OCI-LY1 (cell line): Measurements from ENCODE around the gene DYNLT2.

Source experiments
- H2AFZ ChIP-seq: fragments of 200-600 bp; sonication (generic), shearing (Covaris generic); 2 replicates; pipeline ENCODE4 v1.6.0; 2014; ENCODE audit warnings: antibody characterized with exemption, mild to moderate bottlenecking, low read length
- H3F3A ChIP-seq: fragments of 200-600 bp; sonication (generic), shearing (Covaris generic); 2 replicates; pipeline ENCODE4 v1.6.0; 2014; ENCODE audit warnings: mild to moderate bottlenecking, antibody characterized with exemption, low read length, moderate library complexity; ENCODE audit not compliant: insufficient read depth
- H3K27ac ChIP-seq: fragments of 200-600 bp; sonication (generic); 2 replicates; pipeline ENCODE4 v1.5.1; 2014; ENCODE audit warnings: low read length, mixed run types, mild to moderate bottlenecking, low read depth; ENCODE audit not compliant: poor library complexity, severe bottlenecking
- H3K27me3 ChIP-seq: fragments of 200-600 bp; sonication (generic); 2 replicates; pipeline ENCODE4 v1.6.0; 2014; ENCODE audit warnings: antibody characterized with exemption, mild to moderate bottlenecking, low read length, moderate library complexity; ENCODE audit not compliant: insufficient read depth
- H3K36me3 ChIP-seq: fragments of 200-600 bp; sonication (generic); 2 replicates; pipeline ENCODE4 v1.6.1; 2014; ENCODE audit warnings: mild to moderate bottlenecking, antibody characterized with exemption, low read length, moderate library complexity, mixed read lengths; ENCODE audit not compliant: insufficient read depth
- H3K4me1 ChIP-seq: fragments of 200-600 bp; sonication (generic); 2 replicates; pipeline ENCODE4 v1.5.1; 2014; ENCODE audit warnings: mild to moderate bottlenecking, low read length, moderate library complexity; ENCODE audit not compliant: insufficient read depth, severe bottlenecking
- H3K4me2 ChIP-seq: fragments of 200-600 bp; sonication (generic), shearing (Covaris generic); 2 replicates; pipeline ENCODE4 v1.6.1; 2014; ENCODE audit warnings: low read length
- H3K4me3 ChIP-seq: fragments of 200-600 bp; sonication (generic); 2 replicates; pipeline ENCODE4 v1.5.1; 2014; ENCODE audit warnings: low read length, low read depth, mild to moderate bottlenecking, mixed read lengths; ENCODE audit not compliant: poor library complexity, severe bottlenecking
- H3K79me2 ChIP-seq: fragments of 200-600 bp; shearing (Covaris generic); 2 replicates; pipeline ENCODE4 v1.6.1; 2016; ENCODE audit warnings: mixed run types, low read length, mixed read lengths; ENCODE audit not compliant: insufficient read depth
- H3K9ac ChIP-seq: fragments of 200-600 bp; sonication (generic), shearing (Covaris generic); 2 replicates; pipeline ENCODE4 v1.6.1; 2014; ENCODE audit warnings: mild to moderate bottlenecking, low read length, mixed read lengths
- H3K9me2 ChIP-seq: fragments of 200-600 bp; sonication (generic), shearing (Covaris generic); 2 replicates; pipeline ENCODE4 v1.6.1; 2014; ENCODE audit warnings: low read depth, mild to moderate bottlenecking, low read length, mixed read lengths
- H3K9me3 ChIP-seq: fragments of 200-600 bp; shearing (Covaris generic); 2 replicates; pipeline ENCODE4 v1.6.1; 2014; ENCODE audit warnings: low read length, mixed read lengths
- H4K20me1 ChIP-seq: fragments of 200-600 bp; sonication (generic), shearing (Covaris generic); 2 replicates; pipeline ENCODE4 v1.6.0; 2016; ENCODE audit warnings: mild to moderate bottlenecking, low read length; ENCODE audit not compliant: insufficient read depth
- CTCF ChIP-seq: fragments of 200-600 bp; sonication (generic), shearing (Covaris generic); IDR thresholded peaks from 2 replicates; pipeline ENCODE4 v1.5.1; 2017; ENCODE audit warnings: mild to moderate bottlenecking, antibody characterized with exemption, low read length, moderate library complexity, mixed read lengths
- EZH2 ChIP-seq: fragments of 200-600 bp; sonication (generic), shearing (Covaris generic); IDR thresholded peaks from 2 replicates; pipeline ENCODE4 v1.8.0; 2017; ENCODE audit warnings: borderline replicate concordance, mixed run types, mild to moderate bottlenecking, antibody characterized with exemption, low read length, moderate library complexity, mixed read lengths

Gene DYNLT2

GRCh38 chr6:169752074-169752623 lies 777 bp upstream of the DYNLT2 start:
- Histone ChIP-seq H3K4me2 (peak overlapping the region; percentile 97), H3K27ac (peak overlapping the region; percentile 42), H3K9me2 (no peaks in the 10 kb centered on the region), H3K79me2 (peaks cover 9% of the 10 kb centered on the region), H3K4me3 (peak overlapping the region; percentile 78), H3K4me1 (peaks cover 26% of the 10 kb centered on the region), H3K27me3 (no peaks in the 10 kb centered on the region), H2AFZ (no peak overlapping the region), H3K9ac (peak overlapping the region; percentile 85), H3K36me3 (peaks cover 17% of the 10 kb centered on the region), H3K9me3 (peaks cover 2% of the 10 kb centered on the region; the same call in 1 of the 2 replicates), H4K20me1 (no peaks in the 10 kb centered on the region), H3F3A (no peaks in the 10 kb centered on the region)
- TF ChIP-seq CTCF (no peak), EZH2 (no peak)

GRCh38 chr6:169746556-169746955 lies 4.8 kb downstream of the DYNLT2 start:
- H3K9me2 ChIP-seq = no peaks in the 10 kb centered on the region

GRCh38 chr6:169745405-169745804 lies 6.0 kb downstream of the DYNLT2 start:
- H3K9ac ChIP-seq = no peak overlapping the region
- peaks cover 1% of the 10 kb centered on the region for H3K79me2 ChIP-seq
- H3K27me3 ChIP-seq = no peaks in the 10 kb centered on the region
- H3K9me2 ChIP-seq = no peaks in the 10 kb centered on the region
- TF ChIP-seq CTCF = no peak
- no peak for TF ChIP-seq EZH2
- no peak overlapping the region for H3K4me3 ChIP-seq
- no peak overlapping the region for H2AFZ ChIP-seq
- no peak overlapping the region for H3K27ac ChIP-seq
- H3K4me2 ChIP-seq = no peak overlapping the region
- H3K9me3 ChIP-seq = peaks cover 8% of the 10 kb centered on the region; the same call in 1 of the 2 replicates
- no peaks in the 10 kb centered on the region for H4K20me1 ChIP-seq
- H3K4me1 ChIP-seq = peaks cover 9% of the 10 kb centered on the region
- H3F3A ChIP-seq = no peaks in the 10 kb centered on the region
- peaks cover 10% of the 10 kb centered on the region; the same call in 1 of the 2 replicates for H3K36me3 ChIP-seq

More at GRCh38 chr6:169746556-169746955, 4.8 kb downstream of the DYNLT2 start:
- Histone ChIP-seq H3K4me2 (no peak overlapping the region), H3K9ac (no peak overlapping the region), H3F3A (no peaks in the 10 kb centered on the region), H3K36me3 (peaks cover 10% of the 10 kb centered on the region; the same call in 1 of the 2 replicates), H3K27me3 (no peaks in the 10 kb centered on the region), H4K20me1 (no peaks in the 10 kb centered on the region), H3K9me3 (peaks cover 8% of the 10 kb centered on the region; the same call in 1 of the 2 replicates), H3K4me3 (no peak overlapping the region), H3K4me1 (peaks cover 13% of the 10 kb centered on the region), H2AFZ (no peak overlapping the region), H3K79me2 (peaks cover 9% of the 10 kb centered on the region), H3K27ac (no peak overlapping the region)
- TF ChIP-seq CTCF (no peak), EZH2 (no peak)
